ENCODE results near the gene WDR82.

Gene WDR82

GRCh38 chr3:52253314-52254304 is 24.8 kb downstream of the WDR82 start:
- no peak for DNase-seq

GRCh38 chr3:52250122-52250521 is 28.3 kb downstream of the WDR82 start:
- no peak for DNase-seq

GRCh38 chr3:52249683-52250082 is 28.8 kb downstream of the WDR82 start:
- DNase-seq: no peak

DNA sequence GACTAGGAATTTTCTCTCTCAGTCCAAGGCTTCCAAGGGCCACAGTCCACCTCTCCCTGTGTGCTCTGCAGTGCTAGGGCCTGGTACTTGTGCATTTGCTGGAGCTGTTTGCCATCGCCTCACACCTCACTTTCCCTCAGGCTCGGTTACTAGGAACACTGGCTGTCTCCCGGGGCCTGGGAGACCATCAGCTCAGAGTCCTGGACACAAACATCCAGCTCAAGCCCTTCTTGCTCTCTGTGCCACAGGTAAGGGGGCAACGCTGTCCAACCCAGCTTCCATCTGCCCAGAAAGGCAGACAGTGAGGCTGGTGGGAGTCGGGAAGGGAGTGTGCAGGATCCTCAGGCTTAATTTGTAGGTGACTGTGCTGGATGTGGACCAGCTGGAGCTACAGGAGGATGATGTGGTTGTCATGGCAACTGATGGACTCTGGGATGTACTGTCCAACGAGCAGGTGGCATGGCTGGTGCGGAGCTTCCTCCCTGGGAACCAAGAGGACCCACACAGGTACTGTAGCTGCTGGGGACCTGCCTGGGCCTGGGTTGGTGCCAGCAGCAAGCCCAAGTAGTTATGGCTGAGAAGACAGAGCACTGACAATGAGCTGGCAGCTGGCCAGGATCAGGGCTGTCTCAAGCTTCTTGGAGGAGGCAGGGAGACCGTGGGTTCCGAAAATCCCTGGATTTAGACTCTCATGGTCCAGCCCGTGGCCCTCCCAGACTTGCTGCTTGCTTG is 29.5 kb downstream of the WDR82 start:
- peak; percentile 41 for DNase-seq

GRCh38 chr3:52248165-52248541 is 30.3 kb downstream of the WDR82 start:
- no peak for DNase-seq

DNA sequence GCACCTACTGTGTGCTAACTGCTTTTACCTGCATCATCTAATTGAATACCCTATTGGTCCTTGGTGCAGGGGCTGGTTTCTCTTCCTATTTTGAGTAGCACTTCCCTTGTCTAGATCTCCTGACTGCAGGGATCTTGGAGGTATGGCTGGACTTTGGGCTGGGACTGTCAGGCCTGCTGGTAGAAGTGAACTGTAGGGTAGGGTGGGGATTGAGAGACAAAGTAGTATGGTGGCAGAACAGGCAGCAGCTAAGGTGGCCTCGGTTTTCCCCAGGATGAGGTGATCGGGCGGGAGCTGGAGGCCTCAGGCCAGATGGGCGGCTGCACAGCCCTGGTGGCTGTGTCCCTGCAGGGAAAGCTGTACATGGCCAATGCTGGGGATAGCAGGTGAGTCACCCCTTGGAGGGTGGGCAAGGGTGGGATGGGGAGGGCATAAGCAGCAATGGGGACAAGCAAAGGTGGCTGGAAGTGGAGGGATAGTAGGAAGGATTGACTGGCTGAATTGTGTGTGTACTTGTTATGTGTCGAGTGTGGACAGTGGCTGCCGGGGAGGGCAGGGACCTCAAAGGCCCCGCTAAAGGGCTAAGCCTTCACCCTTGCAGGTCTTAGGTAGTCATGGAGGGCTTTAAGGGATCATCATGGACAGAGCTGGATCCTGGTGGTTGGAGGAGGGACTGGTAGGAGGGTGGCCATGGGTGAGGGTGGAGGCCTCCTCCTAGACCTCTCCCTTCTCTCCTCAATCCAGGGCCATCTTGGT is 30.9 kb downstream of the WDR82 start:
- no peak for DNase-seq

GRCh38 chr3:52246728-52247408 is 31.6 kb downstream of the WDR82 start:
- DNase-seq: no peak

DNA sequence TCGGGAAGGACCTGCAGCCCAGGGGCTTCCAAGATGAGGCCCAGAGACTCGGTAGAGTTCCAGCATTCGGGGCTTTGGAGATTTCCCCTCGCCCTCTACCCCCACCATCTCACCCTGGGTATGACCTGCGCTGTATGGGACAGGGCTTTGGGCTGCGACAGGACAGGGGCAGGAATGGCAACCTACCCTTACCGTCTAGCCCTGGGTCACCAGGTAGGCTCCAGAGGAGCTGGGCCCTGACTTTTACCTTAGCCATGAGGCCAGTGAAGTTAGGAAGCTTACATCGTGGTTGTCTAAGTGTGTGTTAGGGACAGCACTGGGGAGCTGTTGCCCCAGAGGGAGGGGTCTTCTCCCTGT is 32.2 kb downstream of the WDR82 start:
- no peak for DNase-seq

GRCh38 chr3:52245322-52246263 is 32.9 kb downstream of the WDR82 start, which contains the start of gene PPM1M:
Gene PPM1M, plus strand, starts transcription at chr3:52245759. Its CDS starts 66 bp downstream, at chr3:52245825.
- no peak for DNase-seq

GRCh38 chr3:52243791-52244628 is 34.4 kb downstream of the WDR82 start:
- DNase-seq: no peak

- DNase-seq: no peak
Observed at GRCh38 chr3:52242039-52242438, 36.4 kb downstream of the WDR82 start.

DNA sequence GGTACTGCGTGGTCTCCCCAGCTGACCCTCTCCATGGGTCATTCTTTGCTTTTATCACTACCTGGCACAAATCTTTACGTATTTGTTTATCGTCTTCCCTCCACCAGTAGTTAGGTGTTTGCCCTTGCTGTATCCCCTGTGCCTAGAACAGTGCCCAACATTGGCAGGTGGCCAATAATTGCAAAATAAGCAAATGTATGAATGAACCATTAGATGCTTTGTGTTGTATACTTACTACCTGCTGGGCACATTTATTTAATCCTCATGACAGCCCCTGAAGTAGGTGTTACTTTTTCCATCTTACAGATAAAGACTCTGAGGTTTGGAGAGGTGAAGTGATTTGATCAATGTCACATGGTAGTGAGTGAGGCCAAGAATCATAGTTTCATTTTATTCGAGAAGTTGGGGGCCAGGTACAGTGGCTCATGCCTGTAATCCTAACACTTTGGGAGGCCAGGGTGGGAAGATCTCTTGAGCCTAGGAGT is 37.5 kb downstream of the WDR82 start:
- DNase-seq: no peak

DNA sequence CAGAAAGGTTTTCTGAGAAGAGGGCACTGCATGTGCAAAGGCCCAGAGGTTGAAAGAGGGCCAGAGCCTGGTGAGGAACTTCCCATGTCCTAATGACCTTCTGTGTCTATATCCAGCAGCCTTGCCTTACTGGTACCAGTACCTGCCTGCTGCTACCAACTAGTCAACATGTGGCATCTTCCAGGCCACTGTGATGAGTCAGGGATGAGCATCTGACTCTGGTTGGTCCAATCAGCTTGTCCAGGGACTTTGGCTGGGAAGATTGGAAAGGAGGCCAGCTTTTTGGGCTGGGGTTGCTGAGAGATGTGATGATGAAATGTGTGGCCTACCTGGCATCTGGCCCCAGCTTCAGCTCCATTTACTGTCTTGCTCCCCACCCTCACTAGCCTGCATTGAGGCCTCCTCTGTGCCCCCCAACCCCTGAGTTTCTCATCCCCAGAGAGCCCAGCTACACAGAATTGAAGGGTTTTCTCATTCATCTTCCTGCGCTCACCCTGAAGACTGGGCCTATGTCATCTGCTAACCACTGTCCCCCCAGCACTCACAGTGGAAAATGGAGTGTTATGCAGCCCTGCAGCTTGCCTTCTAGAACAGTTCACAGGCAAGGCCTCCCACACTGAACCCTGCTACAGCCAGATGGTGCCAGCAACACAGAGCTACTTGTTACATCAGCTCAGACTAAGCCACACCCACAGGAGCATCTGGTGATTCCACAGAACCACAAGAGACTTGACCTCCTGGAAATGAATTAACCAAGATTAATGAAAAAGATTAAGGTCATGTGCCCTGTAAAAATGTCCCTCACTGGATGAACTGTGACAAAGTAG is 38.2 kb downstream of the WDR82 start:
- no peak for DNase-seq

DNA sequence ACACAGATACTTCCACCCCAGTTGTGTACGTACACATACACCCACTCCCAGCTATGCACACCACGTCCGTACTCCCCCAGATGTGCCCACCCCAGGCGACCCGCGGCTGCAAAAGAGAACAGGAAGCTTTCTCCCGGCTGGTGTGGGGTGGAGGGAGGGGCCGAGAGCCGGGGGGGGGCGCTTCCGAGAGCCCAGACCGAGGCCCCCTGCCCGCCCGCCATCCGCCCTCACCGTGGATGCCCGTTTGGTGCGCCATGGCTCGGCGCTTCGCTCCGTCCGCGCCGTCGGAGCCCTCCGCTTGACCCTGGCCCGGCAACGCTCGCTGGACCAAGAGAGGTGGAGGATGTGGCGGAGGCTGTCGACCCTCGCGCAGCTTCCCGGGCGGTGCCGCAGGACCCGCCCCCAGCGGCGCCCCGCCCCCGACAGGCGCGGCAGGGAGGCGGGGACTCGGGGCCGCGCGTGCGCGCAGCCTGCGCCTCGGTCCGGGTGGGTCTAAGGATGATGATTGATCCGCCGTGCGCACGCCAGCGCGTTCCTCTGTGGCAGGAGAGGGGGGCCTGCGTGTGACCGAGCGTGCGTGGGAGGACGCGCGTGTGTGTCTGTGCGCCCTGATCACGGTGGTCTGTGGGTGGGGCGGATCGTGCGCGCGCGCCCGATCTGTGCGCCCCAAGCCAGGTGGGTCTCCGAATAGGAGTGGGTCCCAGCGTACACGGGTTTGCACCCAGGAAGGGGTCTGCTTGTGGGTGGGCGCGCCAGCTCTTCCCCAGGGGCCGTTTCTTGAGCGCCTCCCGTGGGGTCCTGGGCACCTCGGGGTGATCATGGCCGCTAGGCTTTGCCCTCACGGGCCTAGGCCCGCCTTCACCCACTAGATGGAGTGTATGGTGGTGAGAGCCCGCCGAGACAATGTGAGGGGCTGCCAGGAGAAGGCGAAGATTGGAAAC is 39.4 kb downstream of the WDR82 start, which contains the start of gene TWF2:
TSS of gene TWF2 (minus strand) at position 398 of the 941 bp plus-strand sequence. CDS start at position 256, 142 bp downstream.
- DNase-seq: no peak

DNA sequence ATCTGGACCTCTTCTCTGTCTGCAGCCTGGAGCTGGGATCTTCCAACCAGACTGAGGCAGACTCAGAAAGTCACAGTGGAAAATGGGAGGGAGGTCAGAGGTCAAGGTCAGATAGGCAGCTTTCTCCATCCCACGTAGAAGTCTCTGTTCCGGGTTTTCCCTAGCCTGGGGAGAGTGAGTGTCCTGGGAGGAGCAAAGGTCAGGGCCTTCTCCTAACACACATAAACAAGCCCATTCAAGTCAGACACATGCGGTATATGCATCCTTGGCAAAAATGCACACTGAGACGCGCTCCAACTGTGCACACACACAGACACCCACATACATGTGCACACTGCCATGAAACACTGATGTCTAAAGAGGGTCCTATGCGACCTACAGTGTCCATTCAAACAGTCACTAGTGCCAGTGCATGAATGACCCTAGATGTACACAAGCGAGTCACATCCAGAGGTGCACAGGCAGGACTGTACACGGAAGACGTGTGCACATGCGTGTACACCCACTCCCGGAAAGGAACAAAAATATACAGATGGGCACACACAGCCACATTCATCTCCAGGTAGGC is 40.2 kb downstream of the WDR82 start:
- no peak for DNase-seq

- no peak for DNase-seq
Observed at GRCh38 chr3:52237657-52238172, 40.7 kb downstream of the WDR82 start.

DNA sequence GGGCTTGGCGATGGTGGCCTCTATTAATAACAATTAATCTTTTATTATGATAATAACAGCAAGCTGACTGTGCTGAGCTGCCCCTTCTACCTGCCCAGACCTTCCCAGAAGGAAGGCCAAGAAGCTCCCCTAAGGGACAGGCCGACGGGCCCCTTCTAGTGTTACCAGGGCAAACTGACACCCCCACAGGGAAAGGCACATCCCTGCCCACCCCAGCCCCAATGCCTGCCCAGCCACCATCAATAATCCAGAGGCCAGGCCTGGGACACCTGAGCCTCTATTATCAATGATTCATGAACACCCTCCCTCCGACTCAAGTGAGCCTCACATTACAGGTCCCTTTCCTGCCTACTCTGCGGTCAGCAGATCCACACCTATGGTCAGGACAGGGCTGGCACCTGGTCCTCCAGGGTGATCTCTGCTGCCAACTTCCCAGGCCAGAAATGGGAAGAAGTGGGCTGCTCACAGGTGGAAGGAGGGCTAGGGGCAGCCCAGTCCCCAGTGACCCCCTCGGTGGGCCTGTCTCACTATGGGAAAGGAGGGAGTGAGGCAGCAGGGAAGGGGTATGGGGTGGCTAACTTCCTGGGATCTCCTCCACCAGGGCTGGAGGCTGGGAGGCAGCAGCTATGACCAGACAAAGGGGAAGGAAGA is 41.3 kb downstream of the WDR82 start:
- DNase-seq: no peak
